GM12875 (cell line): Measurements from ENCODE around the gene POLA1.

Experiments used
- H3K4me3 ChIP-seq: one replicate; pipeline ENCODE4 v1.5.1; 2011; ENCODE audit warnings: low read depth, low read length, control low read depth
- CTCF ChIP-seq: IDR thresholded peaks from 2 replicates; pipeline ENCODE4 v1.5.1; 2011; ENCODE audit warnings: low read depth, mild to moderate bottlenecking, control low read depth, inconsistent platforms, low read length, moderate library complexity, borderline replicate concordance; ENCODE audit not compliant: insufficient read depth

POLA1 gene

GRCh38 chrX:25016361-25016671 is 322.6 kb downstream of the POLA1 start:
- no peak overlapping the region for H3K4me3 ChIP-seq
- TF ChIP-seq CTCF, result no peak

DNA sequence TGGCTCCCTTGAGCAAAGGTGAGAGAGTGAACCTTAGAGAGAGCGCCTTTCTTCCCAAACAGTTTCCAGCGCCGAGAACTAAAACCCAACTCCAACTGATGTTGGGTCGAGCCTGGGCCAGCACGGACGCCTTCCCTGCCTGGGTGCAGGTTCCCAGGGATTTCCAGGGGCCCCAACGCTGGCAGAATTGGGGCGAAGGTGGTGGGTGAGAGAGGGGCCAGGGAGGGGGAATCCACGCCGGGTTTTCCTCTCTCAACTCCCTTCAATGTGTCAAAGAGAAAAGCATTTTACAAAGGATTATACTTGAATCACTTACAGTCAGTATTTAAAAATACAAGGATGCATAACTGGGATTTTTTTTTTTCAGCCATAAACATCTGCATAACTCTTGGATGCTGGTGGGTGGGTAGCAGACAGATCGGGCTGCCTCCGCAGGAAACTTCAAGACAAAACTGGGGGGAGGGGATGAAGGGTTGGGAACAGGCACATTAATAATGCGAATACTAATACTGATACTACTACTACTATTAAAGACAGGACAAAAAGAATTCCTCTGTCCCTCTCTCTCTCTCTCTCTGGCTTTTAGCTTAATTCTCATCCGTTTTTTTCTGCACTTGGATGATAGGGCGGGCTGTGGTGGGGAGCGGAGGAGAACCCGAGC is 323.4 kb downstream of the POLA1 start:
- TF ChIP-seq CTCF, result no peak
- no peak overlapping the region for H3K4me3 ChIP-seq

DNA sequence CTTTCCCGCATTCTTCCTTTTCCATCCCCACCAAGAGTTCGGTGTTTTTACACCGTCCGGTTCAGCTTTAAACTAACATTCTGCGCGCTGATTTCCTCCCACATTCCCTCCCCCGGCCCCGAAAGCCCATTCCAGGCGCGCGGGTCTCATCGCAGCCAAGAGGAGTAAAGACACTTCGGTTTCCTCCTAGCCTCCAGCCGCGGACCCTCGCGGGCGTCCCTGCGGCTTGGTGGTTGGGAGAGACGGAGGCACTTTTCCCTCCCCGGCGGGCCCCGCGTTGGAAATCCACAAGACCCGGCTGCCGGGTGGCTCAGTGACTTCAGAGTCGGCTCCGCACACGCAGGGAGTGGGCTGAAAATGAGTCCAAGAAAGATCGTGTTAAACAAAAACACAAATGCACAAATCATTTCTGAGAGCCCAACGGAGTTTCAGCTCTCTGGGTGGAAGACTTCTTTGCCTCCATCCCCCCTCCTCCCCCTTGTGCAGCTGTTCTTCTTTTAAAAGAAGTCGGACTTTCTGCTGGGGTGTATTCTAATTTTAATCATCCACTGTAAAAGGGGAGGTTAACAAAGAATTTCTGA is 324.0 kb downstream of the POLA1 start:
- TF ChIP-seq CTCF, result no peak
- no peak overlapping the region for H3K4me3 ChIP-seq

DNA sequence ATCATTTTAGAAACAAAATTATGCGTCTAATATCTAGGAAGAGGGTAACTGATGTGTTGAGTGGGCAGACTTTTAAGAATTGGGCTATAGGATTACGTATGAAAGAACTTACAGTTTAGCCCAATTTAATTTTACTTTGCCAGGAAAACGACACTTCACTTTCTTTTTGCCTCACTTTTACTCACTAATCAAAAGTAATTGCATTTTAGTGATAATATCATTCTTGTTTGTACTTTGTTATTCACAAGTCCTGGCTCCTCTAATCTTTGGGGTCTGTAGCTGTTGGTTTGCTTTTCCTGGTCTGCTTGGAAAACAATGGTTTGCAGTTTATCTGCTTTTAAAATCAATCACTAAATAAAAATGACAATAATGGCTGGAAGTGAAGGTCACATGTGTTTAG is 325.0 kb downstream of the POLA1 start:
- H3K4me3 ChIP-seq, result no peak overlapping the region
- no peak for TF ChIP-seq CTCF

- no peak for TF ChIP-seq CTCF
- no peak overlapping the region for H3K4me3 ChIP-seq
These were observed 326.1 kb downstream of the POLA1 start for GRCh38 chrX:25019707-25020390.

DNA sequence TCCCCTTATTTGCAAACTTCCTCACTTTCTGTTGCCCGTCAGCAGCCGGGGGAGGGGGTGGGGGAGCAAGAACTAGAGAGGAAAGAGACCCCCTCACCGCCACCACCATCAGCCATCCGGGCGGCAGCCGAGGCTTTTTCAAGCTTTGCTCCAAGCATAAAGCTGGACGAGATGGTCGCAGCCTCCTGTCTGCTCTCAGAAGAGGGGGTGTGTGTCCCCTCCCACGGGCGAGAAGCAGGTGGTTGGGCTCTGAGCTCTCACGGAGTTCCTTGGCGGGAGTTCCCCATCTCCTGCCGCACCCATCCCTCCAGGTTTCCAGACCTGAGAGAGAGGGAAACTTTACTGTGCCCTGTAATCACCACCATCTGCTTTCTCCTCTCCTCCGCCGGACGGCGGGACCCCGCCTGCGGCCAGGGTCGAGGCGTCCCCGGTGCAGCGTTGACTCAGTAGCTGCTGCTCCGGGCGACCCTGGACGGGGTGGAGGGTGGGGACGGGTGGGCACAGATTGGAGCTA is 326.7 kb downstream of the POLA1 start:
- no peak overlapping the region for H3K4me3 ChIP-seq
- no peak for TF ChIP-seq CTCF
